AG09319 (cell line): ENCODE data around the gene RPA3.
A peak's percentile ranks its signal among the peaks of the same experiment; 100 is the strongest.

Experiments used
- DNase-seq: peaks from one replicate; pipeline ENCODE4 v3.0.0-alpha.2; 2010; ENCODE audit warnings: low read depth; ENCODE audit errors: extremely low read depth
- TF ChIP-seq, protein P1 (sequence below): IDR thresholded peaks from 2 replicates; pipeline ENCODE4 v1.5.1; 2011; ENCODE audit warnings: low read depth, mild to moderate bottlenecking, inconsistent platforms, low read length, moderate library complexity

RPA3 gene

GRCh38 chr7:7607010-7607409, 111.4 kb downstream of the RPA3 start:
- TF ChIP-seq, protein P1, sequence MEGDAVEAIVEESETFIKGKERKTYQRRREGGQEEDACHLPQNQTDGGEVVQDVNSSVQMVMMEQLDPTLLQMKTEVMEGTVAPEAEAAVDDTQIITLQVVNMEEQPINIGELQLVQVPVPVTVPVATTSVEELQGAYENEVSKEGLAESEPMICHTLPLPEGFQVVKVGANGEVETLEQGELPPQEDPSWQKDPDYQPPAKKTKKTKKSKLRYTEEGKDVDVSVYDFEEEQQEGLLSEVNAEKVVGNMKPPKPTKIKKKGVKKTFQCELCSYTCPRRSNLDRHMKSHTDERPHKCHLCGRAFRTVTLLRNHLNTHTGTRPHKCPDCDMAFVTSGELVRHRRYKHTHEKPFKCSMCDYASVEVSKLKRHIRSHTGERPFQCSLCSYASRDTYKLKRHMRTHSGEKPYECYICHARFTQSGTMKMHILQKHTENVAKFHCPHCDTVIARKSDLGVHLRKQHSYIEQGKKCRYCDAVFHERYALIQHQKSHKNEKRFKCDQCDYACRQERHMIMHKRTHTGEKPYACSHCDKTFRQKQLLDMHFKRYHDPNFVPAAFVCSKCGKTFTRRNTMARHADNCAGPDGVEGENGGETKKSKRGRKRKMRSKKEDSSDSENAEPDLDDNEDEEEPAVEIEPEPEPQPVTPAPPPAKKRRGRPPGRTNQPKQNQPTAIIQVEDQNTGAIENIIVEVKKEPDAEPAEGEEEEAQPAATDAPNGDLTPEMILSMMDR, result no peak

GRCh38 chr7:7596176-7596575, 122.2 kb downstream of the RPA3 start:
- TF ChIP-seq, protein P1, result no peak
- no peak for DNase-seq

More at GRCh38 chr7:7607010-7607409, 111.4 kb downstream of the RPA3 start:
- DNase-seq, result no peak

DNA sequence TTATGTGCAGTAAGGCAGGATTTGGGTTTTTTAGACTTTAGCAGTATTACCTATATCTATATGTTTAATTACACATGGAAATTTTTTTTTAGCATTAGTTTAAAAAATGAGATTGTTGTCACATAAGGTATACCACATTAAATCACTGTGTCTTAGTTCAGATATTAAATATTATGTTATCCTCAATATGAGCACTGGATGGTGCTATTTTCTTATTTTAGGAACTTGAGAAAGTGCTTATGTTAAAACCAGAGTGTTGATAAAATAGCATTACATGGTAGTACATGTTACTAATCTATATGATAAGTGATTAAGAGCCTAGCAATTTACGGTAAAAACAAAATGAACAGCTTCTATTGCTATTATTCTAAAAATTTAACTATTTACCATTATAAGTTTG, 123.0 kb downstream of the RPA3 start:
- DNase-seq, result no peak

More for the DNA sequence above, 123.0 kb downstream of the RPA3 start:
- TF ChIP-seq, protein P1, result peak; percentile 17
